Erythroblast (primary cell): Measurements from ENCODE around the gene CETP.

Experiments used
- GATA1 ChIP-seq: IDR thresholded peaks from 2 replicates; pipeline ENCODE4 v1.6.1; 2011; ENCODE audit warnings: low read depth, mild to moderate bottlenecking, control low read depth, low read length, moderate library complexity
- POLR2A ChIP-seq: IDR thresholded peaks from 2 replicates; pipeline ENCODE4 v1.6.1; 2011; ENCODE audit warnings: mild to moderate bottlenecking, low read length

- TF ChIP-seq POLR2A (no peak), GATA1 (no peak)
These were observed 61.9 kb downstream of the CETP start for GRCh38 chr16:57023541-57024249.
